ENCODE results near the gene FTH1. TPM values are rescaled to one million over a fixed set of nuclear protein-coding genes. Genes with fewer than 3 reads are reported as not detected.
A peak's percentile ranks its signal among the peaks of the same experiment; 100 is the strongest.

The FTH1 gene
- total RNA-seq, 4 donors from 2014 or later = 3,399 to 5,471 (median 4,336) TPM

DNA sequence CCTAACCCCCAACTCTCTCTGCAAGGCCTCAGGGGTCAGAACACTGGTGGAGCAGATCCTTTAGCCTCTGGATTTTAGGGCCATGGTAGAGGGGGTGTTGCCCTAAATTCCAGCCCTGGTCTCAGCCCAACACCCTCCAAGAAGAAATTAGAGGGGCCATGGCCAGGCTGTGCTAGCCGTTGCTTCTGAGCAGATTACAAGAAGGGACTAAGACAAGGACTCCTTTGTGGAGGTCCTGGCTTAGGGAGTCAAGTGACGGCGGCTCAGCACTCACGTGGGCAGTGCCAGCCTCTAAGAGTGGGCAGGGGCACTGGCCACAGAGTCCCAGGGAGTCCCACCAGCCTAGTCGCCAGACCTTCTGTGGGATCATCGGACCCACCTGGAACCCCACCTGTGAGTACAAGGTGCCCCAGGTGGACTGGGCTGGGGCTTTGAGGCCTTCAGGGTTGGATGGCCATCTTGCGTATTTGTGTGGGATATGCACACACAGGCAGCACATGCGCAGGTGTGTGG is 17.3 kb downstream of the FTH1 start, which contains the start of gene BEST1:
BEST1 (plus strand) TSS at position 317 of the 513 bp plus-strand sequence. CDS start 1,456 bp downstream, outside the sequence.
- TF ChIP-seq CTCF (IDR thresholded peaks at IDR 0.05) (no peak), POLR2A (IDR thresholded peaks at IDR 0.05) (no peak)
- no peak for DNase-seq
- no peaks in the 10 kb centered on the region for H3K27me3 ChIP-seq
- no peaks in the 10 kb centered on the region for H3K36me3 ChIP-seq
- H3K27ac ChIP-seq = peak within 1 kb of the TSS in 1 of 4 donors; percentile 27
- H3K9me3 ChIP-seq = no peaks in the 10 kb centered on the region
- H3K4me3 ChIP-seq = no peak within 1 kb of the TSS
- H3K4me1 ChIP-seq = peaks cover 0 to 4% (median 2%) of the 10 kb centered on the region in 4 donors

GRCh38 chr11:61949169-61950034 is 18.0 kb downstream of the FTH1 start:
- H3K9me3 ChIP-seq = no peaks in the 10 kb centered on the region
- DNase-seq = peak in 1 of 3 donors; percentile 75
- no peak overlapping the region for H3K4me3 ChIP-seq
- TF ChIP-seq CTCF (IDR thresholded peaks at IDR 0.05) (no peak), POLR2A (IDR thresholded peaks at IDR 0.05) (no peak)
- peak overlapping the region in 1 of 4 donors; percentile 27 for H3K27ac ChIP-seq
- H3K4me1 ChIP-seq = no peaks in the 10 kb centered on the region
- H3K36me3 ChIP-seq = no peaks in the 10 kb centered on the region
- no peaks in the 10 kb centered on the region for H3K27me3 ChIP-seq

GRCh38 chr11:61948505-61948904 is 18.9 kb downstream of the FTH1 start:
- Histone ChIP-seq H3K27me3 (no peaks in the 10 kb centered on the region), H3K36me3 (no peaks in the 10 kb centered on the region), H3K4me1 (no peaks in the 10 kb centered on the region), H3K4me3 (no peak overlapping the region), H3K27ac (no peak overlapping the region), H3K9me3 (no peaks in the 10 kb centered on the region)
- TF ChIP-seq CTCF (IDR thresholded peaks at IDR 0.05) (no peak), POLR2A (IDR thresholded peaks at IDR 0.05) (no peak)
- DNase-seq = no peak

- Histone ChIP-seq H3K27me3 (no peaks in the 10 kb centered on the region), H3K27ac (no peak overlapping the region), H3K36me3 (no peaks in the 10 kb centered on the region), H3K4me3 (no peak overlapping the region), H3K9me3 (no peaks in the 10 kb centered on the region), H3K4me1 (no peaks in the 10 kb centered on the region)
- TF ChIP-seq CTCF (IDR thresholded peaks at IDR 0.05) (peak; percentile 80 to 95 (median 92)), POLR2A (IDR thresholded peaks at IDR 0.05) (no peak)
- peak; percentile 80 to 92 (median 80) for DNase-seq
Observed at GRCh38 chr11:61947486-61948210, 19.8 kb downstream of the FTH1 start.

DNA sequence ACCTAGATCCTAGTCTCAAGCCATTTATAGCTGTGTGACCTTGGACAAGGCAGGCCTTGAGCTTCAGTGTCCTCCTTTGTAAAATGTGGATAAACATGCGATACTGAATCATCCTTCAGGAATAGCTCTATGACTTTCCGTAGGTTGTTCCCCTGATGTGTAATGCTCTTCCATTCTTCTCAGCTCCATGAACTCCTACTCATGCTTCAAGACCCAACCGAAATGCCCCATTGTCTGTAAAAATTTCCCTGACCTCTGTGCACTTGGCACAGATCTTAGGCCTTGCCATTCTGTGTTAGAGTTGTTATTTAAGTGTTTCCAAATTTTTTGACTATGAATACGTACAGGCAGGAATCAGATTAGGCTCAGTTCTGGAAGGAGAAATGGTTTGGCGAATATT is 20.5 kb downstream of the FTH1 start:
- H3K27me3 ChIP-seq = no peaks in the 10 kb centered on the region
- no peak for DNase-seq
- no peak for TF ChIP-seq POLR2A (IDR thresholded peaks at IDR 0.05)
- TF ChIP-seq CTCF (IDR thresholded peaks at IDR 0.05) = no peak
- H3K27ac ChIP-seq = no peak overlapping the region
- no peaks in the 10 kb centered on the region for H3K36me3 ChIP-seq
- H3K4me3 ChIP-seq = no peak overlapping the region
- H3K9me3 ChIP-seq = no peaks in the 10 kb centered on the region
- H3K4me1 ChIP-seq = no peaks in the 10 kb centered on the region

Data from Peyer's patch (tissue), 4 donors.